ENCODE data around the gene PITX1.

- TF ChIP-seq, protein P1, sequence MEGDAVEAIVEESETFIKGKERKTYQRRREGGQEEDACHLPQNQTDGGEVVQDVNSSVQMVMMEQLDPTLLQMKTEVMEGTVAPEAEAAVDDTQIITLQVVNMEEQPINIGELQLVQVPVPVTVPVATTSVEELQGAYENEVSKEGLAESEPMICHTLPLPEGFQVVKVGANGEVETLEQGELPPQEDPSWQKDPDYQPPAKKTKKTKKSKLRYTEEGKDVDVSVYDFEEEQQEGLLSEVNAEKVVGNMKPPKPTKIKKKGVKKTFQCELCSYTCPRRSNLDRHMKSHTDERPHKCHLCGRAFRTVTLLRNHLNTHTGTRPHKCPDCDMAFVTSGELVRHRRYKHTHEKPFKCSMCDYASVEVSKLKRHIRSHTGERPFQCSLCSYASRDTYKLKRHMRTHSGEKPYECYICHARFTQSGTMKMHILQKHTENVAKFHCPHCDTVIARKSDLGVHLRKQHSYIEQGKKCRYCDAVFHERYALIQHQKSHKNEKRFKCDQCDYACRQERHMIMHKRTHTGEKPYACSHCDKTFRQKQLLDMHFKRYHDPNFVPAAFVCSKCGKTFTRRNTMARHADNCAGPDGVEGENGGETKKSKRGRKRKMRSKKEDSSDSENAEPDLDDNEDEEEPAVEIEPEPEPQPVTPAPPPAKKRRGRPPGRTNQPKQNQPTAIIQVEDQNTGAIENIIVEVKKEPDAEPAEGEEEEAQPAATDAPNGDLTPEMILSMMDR (IDR thresholded peaks at IDR 0.05): no peak
- no peak for TF ChIP-seq POLR2A (IDR thresholded peaks at IDR 0.05)
Observed at GRCh38 chr5:135009736-135010501, 24.1 kb downstream of the PITX1 start.
